ENCODE results near the gene CEACAM19.
"Not testable (repeated sequence)": the region's sequence is repeated elsewhere in the genome, so short reads cannot be mapped to it uniquely, and the experiment has no call there.

The CEACAM19 gene

GRCh38 chr19:44663996-44664395 lies 7.3 kb upstream of the CEACAM19 start:
- in situ Hi-C loops (cut with HindIII; ENCODE audit: low pct_ligation_motif_present, low sequenced_read_pairs): no loop called here
- Histone ChIP-seq H3K27ac (no peak overlapping the region), H3K27me3 (replicated peaks) (no peaks in the 10 kb centered on the region), H3K36me3 (replicated peaks) (peaks cover 45% of the 10 kb centered on the region), H3K4me3 (ENCODE audit: low read depth, low read length) (no peak overlapping the region)
- TF ChIP-seq, protein P1, sequence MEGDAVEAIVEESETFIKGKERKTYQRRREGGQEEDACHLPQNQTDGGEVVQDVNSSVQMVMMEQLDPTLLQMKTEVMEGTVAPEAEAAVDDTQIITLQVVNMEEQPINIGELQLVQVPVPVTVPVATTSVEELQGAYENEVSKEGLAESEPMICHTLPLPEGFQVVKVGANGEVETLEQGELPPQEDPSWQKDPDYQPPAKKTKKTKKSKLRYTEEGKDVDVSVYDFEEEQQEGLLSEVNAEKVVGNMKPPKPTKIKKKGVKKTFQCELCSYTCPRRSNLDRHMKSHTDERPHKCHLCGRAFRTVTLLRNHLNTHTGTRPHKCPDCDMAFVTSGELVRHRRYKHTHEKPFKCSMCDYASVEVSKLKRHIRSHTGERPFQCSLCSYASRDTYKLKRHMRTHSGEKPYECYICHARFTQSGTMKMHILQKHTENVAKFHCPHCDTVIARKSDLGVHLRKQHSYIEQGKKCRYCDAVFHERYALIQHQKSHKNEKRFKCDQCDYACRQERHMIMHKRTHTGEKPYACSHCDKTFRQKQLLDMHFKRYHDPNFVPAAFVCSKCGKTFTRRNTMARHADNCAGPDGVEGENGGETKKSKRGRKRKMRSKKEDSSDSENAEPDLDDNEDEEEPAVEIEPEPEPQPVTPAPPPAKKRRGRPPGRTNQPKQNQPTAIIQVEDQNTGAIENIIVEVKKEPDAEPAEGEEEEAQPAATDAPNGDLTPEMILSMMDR (IDR thresholded peaks at IDR 0.05; ENCODE audit: low read depth, low read length, missing control alignments): no peak
- DNase-seq: no peak

DNA sequence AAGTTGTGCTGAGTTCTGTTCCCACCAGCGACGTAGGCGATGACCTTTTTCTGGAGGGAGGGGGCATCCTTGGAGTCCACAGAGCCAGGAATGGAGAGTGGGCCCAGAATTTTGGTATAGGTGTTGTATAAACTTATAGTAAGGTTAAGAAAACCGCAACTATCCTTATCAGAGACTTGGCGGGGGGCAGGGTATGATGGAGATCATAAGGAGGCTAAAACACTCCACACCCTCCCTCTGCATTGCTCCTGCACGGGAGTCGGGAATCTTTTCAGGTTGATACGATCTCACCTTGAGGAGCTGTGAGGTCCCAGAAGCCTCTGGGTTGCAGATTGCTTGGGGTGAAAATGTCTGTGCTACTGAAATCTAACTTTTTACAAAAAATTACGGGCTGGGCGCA lies 6.3 kb upstream of the CEACAM19 start:
- no peak for DNase-seq
- H3K4me3 ChIP-seq (ENCODE audit: low read depth, low read length): no peak overlapping the region
- in situ Hi-C loops (cut with HindIII; ENCODE audit: low pct_ligation_motif_present, low sequenced_read_pairs): no loop called here
- no peak overlapping the region for H3K27ac ChIP-seq
- H3K36me3 ChIP-seq (replicated peaks): peaks cover 37% of the 10 kb centered on the region
- no peaks in the 10 kb centered on the region for H3K27me3 ChIP-seq (replicated peaks)
- TF ChIP-seq, protein P1 (IDR thresholded peaks at IDR 0.05; ENCODE audit: low read depth, low read length, missing control alignments): no peak

- Histone ChIP-seq H3K27me3 (replicated peaks) (no peaks in the 10 kb centered on the region), H3K4me3 (ENCODE audit: low read depth, low read length) (no peak overlapping the region), H3K27ac (no peak overlapping the region), H3K36me3 (replicated peaks) (peaks cover 18% of the 10 kb centered on the region)
- TF ChIP-seq, protein P1 (IDR thresholded peaks at IDR 0.05; ENCODE audit: low read depth, low read length, missing control alignments): no peak
- in situ Hi-C loops (cut with HindIII; ENCODE audit: low pct_ligation_motif_present, low sequenced_read_pairs): no loop called here
- DNase-seq: no peak
Observed at GRCh38 chr19:44666852-44667556, 4.3 kb upstream of the CEACAM19 start.

- no peak overlapping the region for H3K4me3 ChIP-seq (ENCODE audit: low read depth, low read length)
- H3K36me3 ChIP-seq (replicated peaks): no peaks in the 10 kb centered on the region
- no peaks in the 10 kb centered on the region for H3K27me3 ChIP-seq (replicated peaks)
- TF ChIP-seq, protein P1 (IDR thresholded peaks at IDR 0.05; ENCODE audit: low read depth, low read length, missing control alignments): no peak
- no peak overlapping the region for H3K27ac ChIP-seq
- DNase-seq: no peak
- in situ Hi-C loops (cut with HindIII; ENCODE audit: low pct_ligation_motif_present, low sequenced_read_pairs): no loop called here
Observed at GRCh38 chr19:44668985-44669764, 2.1 kb upstream of the CEACAM19 start.

DNA sequence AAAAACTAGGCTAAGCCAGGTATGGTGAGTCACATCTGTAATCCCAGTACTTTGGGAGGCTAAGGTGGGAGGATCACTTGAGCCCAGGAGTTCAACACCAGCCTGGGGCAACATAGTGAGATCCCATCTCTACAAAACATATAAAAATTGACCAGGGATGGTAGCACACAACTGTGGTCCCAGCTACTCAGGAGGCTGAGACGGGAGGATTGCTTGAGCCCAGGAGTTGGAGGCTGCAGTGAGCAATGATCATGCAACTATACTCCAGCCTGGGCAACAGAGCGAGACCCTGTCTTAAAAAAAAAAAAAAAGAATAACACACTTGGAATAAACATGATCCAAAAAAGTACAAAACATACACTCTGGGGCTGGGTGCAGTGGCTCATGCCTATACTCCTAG lies 1.3 kb upstream of the CEACAM19 start:
- H3K4me3 ChIP-seq (ENCODE audit: low read depth, low read length); in situ Hi-C loops (cut with HindIII; ENCODE audit: low pct_ligation_motif_present, low sequenced_read_pairs); DNase-seq; H3K36me3 ChIP-seq (replicated peaks); H3K27ac ChIP-seq; H3K27me3 ChIP-seq (replicated peaks): not testable (repeated sequence)

- TF ChIP-seq, protein P1 (IDR thresholded peaks at IDR 0.05; ENCODE audit: low read depth, low read length, missing control alignments): no peak
- H3K4me3 ChIP-seq (ENCODE audit: low read depth, low read length): no peak overlapping the region
- H3K27ac ChIP-seq: no peak overlapping the region
- no peaks in the 10 kb centered on the region for H3K36me3 ChIP-seq (replicated peaks)
- in situ Hi-C loops (cut with HindIII; ENCODE audit: low pct_ligation_motif_present, low sequenced_read_pairs): no loop called here
- no peak for DNase-seq
- no peaks in the 10 kb centered on the region for H3K27me3 ChIP-seq (replicated peaks)
Observed at GRCh38 chr19:44672226-44672625, 944 bp downstream of the CEACAM19 start.

Data from brain microvascular endothelial cell (primary cell).